Glomerular visceral epithelial cell (primary cell): ENCODE measurements around the gene CENPF.

Experiments used
- DNase-seq: peaks from one replicate; pipeline ENCODE4 v3.0.0-alpha.2; 2016; ENCODE audit errors: extremely low spot score

Gene CENPF

DNA sequence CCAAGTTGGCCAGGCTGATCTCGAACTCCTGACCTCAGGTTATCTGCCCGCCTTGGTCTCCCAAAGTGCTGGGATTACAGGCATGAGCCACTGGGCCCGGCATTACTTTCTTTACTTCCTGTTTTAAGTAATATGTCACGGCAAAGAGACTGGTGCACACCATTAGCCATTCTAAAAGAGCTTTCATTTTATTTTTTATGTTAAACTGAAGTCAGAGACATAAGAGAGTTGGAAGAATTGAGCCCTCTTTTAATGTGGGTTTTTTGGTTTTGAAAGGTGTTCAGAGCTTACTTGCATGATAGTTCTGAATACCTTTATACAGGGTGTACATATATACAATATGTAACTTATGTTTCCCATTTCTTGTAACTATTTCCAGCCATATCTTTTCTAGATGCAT lies 14.3 kb downstream of the CENPF start:
- DNase-seq = no peak

- no peak for DNase-seq
Measured at GRCh38 chr1:214617843-214618242, 14.8 kb downstream of the CENPF start.

GRCh38 chr1:214621236-214621635 lies 18.2 kb downstream of the CENPF start:
- DNase-seq = no peak

DNA sequence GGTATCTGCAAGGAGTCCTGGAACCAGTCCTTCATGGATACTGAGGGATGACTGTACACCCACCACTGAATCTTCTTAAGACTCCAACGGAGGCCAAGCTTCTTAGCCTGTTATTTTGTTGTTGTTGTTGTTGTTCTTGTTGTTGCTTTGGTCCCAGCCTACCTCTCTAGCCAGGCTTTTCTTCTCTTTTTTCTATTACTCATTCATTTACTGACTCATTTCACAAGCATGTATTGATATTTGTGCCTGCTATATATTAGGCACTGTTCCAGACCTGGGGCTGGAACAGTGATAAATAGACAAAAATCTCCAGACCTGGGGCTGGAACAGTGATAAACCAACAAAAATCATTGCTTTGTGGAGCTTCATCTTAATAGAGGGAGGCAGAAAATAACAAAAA lies 20.4 kb downstream of the CENPF start:
- no peak for DNase-seq

GRCh38 chr1:214632091-214632490 lies 29.1 kb downstream of the CENPF start:
- DNase-seq = no peak

GRCh38 chr1:214633686-214634085 lies 30.7 kb downstream of the CENPF start:
- DNase-seq = no peak

GRCh38 chr1:214634267-214634666 lies 31.3 kb downstream of the CENPF start:
- no peak for DNase-seq

- no peak for DNase-seq
Measured at GRCh38 chr1:214635086-214635485, 32.1 kb downstream of the CENPF start.

- no peak for DNase-seq
Measured at GRCh38 chr1:214635506-214635905, 32.5 kb downstream of the CENPF start.

GRCh38 chr1:214636436-214636835 lies 33.4 kb downstream of the CENPF start:
- DNase-seq = no peak

- DNase-seq = no peak
Measured at GRCh38 chr1:214637125-214637524, 34.1 kb downstream of the CENPF start.

GRCh38 chr1:214637722-214638458 lies 34.9 kb downstream of the CENPF start:
- DNase-seq = peak; percentile 43

GRCh38 chr1:214638459-214638807 lies 35.4 kb downstream of the CENPF start:
- no peak for DNase-seq

GRCh38 chr1:214638997-214639396 lies 36.0 kb downstream of the CENPF start:
- DNase-seq = peak; percentile 11

DNA sequence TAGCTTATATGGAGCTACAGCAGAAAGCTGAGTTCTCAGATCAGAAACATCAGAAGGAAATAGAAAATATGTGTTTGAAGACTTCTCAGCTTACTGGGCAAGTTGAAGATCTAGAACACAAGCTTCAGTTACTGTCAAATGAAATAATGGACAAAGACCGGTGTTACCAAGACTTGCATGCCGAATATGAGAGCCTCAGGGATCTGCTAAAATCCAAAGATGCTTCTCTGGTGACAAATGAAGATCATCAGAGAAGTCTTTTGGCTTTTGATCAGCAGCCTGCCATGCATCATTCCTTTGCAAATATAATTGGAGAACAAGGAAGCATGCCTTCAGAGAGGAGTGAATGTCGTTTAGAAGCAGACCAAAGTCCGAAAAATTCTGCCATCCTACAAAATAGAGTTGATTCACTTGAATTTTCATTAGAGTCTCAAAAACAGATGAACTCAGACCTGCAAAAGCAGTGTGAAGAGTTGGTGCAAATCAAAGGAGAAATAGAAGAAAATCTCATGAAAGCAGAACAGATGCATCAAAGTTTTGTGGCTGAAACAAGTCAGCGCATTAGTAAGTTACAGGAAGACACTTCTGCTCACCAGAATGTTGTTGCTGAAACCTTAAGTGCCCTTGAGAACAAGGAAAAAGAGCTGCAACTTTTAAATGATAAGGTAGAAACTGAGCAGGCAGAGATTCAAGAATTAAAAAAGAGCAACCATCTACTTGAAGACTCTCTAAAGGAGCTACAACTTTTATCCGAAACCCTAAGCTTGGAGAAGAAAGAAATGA lies 37.6 kb downstream of the CENPF start:
- DNase-seq = no peak

DNA sequence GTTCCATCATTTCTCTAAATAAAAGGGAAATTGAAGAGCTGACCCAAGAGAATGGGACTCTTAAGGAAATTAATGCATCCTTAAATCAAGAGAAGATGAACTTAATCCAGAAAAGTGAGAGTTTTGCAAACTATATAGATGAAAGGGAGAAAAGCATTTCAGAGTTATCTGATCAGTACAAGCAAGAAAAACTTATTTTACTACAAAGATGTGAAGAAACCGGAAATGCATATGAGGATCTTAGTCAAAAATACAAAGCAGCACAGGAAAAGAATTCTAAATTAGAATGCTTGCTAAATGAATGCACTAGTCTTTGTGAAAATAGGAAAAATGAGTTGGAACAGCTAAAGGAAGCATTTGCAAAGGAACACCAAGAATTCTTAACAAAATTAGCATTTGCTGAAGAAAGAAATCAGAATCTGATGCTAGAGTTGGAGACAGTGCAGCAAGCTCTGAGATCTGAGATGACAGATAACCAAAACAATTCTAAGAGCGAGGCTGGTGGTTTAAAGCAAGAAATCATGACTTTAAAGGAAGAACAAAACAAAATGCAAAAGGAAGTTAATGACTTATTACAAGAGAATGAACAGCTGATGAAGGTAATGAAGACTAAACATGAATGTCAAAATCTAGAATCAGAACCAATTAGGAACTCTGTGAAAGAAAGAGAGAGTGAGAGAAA lies 38.4 kb downstream of the CENPF start:
- DNase-seq = no peak

- no peak for DNase-seq
Measured at GRCh38 chr1:214643030-214643429, 40.0 kb downstream of the CENPF start.

DNA sequence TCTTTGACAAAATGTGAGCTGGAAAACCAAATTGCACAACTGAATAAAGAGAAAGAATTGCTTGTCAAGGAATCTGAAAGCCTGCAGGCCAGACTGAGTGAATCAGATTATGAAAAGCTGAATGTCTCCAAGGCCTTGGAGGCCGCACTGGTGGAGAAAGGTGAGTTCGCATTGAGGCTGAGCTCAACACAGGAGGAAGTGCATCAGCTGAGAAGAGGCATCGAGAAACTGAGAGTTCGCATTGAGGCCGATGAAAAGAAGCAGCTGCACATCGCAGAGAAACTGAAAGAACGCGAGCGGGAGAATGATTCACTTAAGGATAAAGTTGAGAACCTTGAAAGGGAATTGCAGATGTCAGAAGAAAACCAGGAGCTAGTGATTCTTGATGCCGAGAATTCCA lies 42.7 kb downstream of the CENPF start:
- DNase-seq = no peak

GRCh38 chr1:214648801-214649200 lies 45.8 kb downstream of the CENPF start:
- DNase-seq = no peak

GRCh38 chr1:214649607-214650006 lies 46.6 kb downstream of the CENPF start:
- no peak for DNase-seq

DNA sequence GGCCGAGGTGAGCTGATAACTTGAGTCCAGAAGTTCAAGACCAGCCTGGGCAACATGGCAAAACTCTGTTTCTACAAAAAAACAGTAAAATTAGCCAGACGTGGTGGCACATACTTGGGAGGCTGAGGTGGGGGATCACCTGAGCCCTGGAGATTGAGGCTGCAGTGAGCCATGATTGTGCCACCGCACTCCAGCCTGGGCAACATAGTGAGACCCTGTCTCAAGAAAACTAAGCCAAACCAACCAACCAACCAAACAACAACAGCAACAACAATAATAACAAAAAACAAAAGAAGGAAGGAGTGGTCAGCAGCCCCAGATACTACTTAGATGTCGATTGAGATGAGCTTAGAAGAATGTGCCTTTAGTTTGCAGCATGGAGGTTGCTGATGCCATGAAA lies 47.7 kb downstream of the CENPF start:
- no peak for DNase-seq

DNA sequence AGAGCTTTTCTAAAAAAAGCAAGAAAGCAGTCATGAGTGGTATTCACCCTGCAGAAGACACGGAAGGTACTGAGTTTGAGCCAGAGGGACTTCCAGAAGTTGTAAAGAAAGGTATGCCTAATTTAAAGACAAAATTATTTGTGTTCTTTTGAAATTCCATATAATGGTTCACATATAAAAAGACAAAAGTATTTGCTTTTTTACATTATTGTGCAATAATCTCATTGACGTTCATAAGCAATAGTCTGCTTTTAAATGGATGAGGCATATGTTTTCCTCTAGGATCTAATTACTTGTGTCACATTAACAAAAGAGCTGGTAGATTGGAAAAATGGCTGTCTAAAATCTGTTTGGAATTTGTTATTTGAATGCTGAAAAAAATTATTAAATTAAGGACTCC lies 54.3 kb downstream of the CENPF start:
- no peak for DNase-seq

GRCh38 chr1:214658175-214658574 lies 55.2 kb downstream of the CENPF start:
- no peak for DNase-seq
